ENCODE data around the gene MYBPHL. TPM values are rescaled to one million over a fixed set of nuclear protein-coding genes. Genes with fewer than 3 reads are reported as not detected.

The MYBPHL gene
- polyA plus RNA-seq, 1 experiment = not detected

DNA sequence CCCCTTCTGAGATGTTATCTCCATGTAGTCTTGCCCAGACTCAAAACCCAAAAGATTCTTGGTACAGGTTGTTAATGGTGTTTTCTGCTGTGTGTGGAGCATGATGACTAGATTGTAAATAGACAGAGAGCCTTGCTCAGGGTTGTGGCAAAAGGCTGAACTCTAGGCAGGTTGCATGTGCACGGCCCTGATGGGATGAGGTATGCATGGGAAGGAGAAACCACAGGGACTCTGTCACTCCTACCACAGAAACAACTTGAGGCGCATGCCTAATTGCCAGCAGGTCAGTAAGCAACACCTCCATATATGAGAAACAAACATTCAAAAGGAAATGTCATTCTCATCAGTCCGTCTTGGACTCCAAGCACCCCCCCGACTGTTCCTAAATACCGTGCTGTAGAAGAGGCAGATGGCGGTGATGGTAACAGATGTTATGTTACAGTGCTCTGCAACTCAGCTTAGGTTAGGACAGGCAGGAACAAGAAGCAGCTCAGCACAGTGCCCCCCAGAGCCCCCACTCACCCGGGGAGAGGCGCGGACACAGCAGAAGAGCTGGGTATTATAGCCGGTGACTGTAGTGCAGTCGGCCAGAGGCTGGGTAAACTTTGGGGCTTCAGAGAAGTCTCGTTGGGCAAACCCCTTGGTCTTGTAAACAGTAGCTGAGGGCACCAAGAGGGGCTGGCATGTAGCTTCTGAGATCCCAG lies 10.9 kb downstream of the MYBPHL start:
- DNase-seq (ENCODE audit: low read depth, low spot score) = no peak
- no peaks in the 10 kb centered on the region; the same call in 1 of the 2 replicates for H3K9me3 ChIP-seq (ENCODE audit: control insufficient read depth, insufficient read depth, low read length)
- CTCF ChIA-PET = interaction anchor here (1.6 kb wide), 1 partner anchor 19 kb away, joined by 9 read pairs; no protein-coding TSS in a partner anchor
- H3K27me3 ChIP-seq (ENCODE audit: control insufficient read depth, insufficient read depth, low read length) = no peaks in the 10 kb centered on the region
- H3K4me3 ChIP-seq (ENCODE audit: low read depth, low read length) = no peak overlapping the region
- TF ChIP-seq, protein P1, sequence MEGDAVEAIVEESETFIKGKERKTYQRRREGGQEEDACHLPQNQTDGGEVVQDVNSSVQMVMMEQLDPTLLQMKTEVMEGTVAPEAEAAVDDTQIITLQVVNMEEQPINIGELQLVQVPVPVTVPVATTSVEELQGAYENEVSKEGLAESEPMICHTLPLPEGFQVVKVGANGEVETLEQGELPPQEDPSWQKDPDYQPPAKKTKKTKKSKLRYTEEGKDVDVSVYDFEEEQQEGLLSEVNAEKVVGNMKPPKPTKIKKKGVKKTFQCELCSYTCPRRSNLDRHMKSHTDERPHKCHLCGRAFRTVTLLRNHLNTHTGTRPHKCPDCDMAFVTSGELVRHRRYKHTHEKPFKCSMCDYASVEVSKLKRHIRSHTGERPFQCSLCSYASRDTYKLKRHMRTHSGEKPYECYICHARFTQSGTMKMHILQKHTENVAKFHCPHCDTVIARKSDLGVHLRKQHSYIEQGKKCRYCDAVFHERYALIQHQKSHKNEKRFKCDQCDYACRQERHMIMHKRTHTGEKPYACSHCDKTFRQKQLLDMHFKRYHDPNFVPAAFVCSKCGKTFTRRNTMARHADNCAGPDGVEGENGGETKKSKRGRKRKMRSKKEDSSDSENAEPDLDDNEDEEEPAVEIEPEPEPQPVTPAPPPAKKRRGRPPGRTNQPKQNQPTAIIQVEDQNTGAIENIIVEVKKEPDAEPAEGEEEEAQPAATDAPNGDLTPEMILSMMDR (IDR thresholded peaks at IDR 0.05; ENCODE audit: low read depth, low read length) = no peak
- no peak overlapping the region for H3K27ac ChIP-seq (ENCODE audit: low read depth, low read length)
- POLR2A ChIA-PET = interaction anchor here (0.9 kb wide), 1 partner anchor 12 kb away, joined by 3 read pairs; no protein-coding TSS in a partner anchor

DNA sequence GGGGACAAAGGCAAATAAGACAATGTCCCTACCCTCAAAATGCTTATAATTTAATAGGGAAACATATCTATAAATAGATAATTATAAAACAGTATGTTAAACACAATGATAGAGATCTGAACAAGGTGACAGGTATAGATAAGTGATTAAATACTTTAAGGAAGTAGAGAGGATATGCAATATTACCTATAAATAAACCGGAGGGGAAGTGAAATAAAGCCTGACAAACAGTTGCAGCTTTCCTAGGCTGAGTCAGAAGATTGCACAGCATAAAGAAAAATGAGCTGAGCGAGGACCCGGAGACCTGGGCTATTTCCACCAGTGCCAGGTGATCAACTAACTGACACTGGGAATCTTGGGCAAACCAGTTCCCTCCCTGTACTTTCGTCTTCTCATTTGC lies 12.3 kb downstream of the MYBPHL start:
- Histone ChIP-seq H3K27ac (ENCODE audit: low read depth, low read length) (no peak overlapping the region), H3K9me3 (ENCODE audit: control insufficient read depth, insufficient read depth, low read length) (no peaks in the 10 kb centered on the region; the same call in 1 of the 2 replicates), H3K4me3 (ENCODE audit: low read depth, low read length) (no peak overlapping the region), H3K27me3 (ENCODE audit: control insufficient read depth, insufficient read depth, low read length) (no peaks in the 10 kb centered on the region)
- no peak for DNase-seq (ENCODE audit: low read depth, low spot score)
- ChIA-PET CTCF (no interaction called here), POLR2A (no interaction called here)
- TF ChIP-seq, protein P1 (IDR thresholded peaks at IDR 0.05; ENCODE audit: low read depth, low read length) = no peak

DNA sequence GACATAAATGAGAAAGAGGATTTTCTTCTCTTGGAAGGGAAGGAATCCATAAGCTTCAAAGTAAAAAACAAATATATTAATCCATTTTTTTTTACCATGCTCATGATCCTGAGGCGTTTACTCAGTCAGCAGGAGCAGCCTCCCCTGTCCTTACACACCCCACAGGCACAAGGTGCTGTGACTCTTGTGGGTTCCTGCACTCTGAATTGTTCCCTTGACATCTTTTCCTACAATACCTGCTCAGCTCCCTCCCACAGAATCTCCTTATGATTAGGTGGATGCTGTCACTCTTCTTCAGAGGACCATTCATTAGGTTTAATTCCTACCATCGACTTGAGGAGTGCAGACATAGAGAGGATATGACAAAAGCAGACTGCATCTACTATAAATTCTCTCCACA lies 13.8 kb downstream of the MYBPHL start:
- CTCF ChIA-PET = interaction anchor here (0.5 to 0.8 kb wide), 3 partner anchors 14 to 160 kb away, joined by 3 to 6 read pairs (median 4); no protein-coding TSS in a partner anchor
- DNase-seq (ENCODE audit: low read depth, low spot score) = no peak
- Histone ChIP-seq H3K27me3 (ENCODE audit: control insufficient read depth, insufficient read depth, low read length) (peaks cover 2% of the 10 kb centered on the region), H3K9me3 (ENCODE audit: control insufficient read depth, insufficient read depth, low read length) (no peaks in the 10 kb centered on the region; the same call in 1 of the 2 replicates), H3K4me3 (ENCODE audit: low read depth, low read length) (no peak overlapping the region), H3K27ac (ENCODE audit: low read depth, low read length) (no peak overlapping the region)
- POLR2A ChIA-PET = no interaction called here
- TF ChIP-seq, protein P1 (IDR thresholded peaks at IDR 0.05; ENCODE audit: low read depth, low read length) = no peak

GRCh38 chr1:109292364-109292763 lies 14.4 kb downstream of the MYBPHL start:
- ChIA-PET CTCF (interaction anchor here (0.8 kb wide), 1 partner anchor 14 kb away, joined by 3 read pairs; no protein-coding TSS in a partner anchor), POLR2A (no interaction called here)
- Histone ChIP-seq H3K9me3 (ENCODE audit: control insufficient read depth, insufficient read depth, low read length) (no peaks in the 10 kb centered on the region; the same call in 1 of the 2 replicates), H3K4me3 (ENCODE audit: low read depth, low read length) (no peak overlapping the region), H3K27me3 (ENCODE audit: control insufficient read depth, insufficient read depth, low read length) (peaks cover 2% of the 10 kb centered on the region), H3K27ac (ENCODE audit: low read depth, low read length) (no peak overlapping the region)
- TF ChIP-seq, protein P1 (IDR thresholded peaks at IDR 0.05; ENCODE audit: low read depth, low read length) = no peak
- no peak for DNase-seq (ENCODE audit: low read depth, low spot score)

- H3K9me3 ChIP-seq (ENCODE audit: control insufficient read depth, insufficient read depth, low read length) = no peaks in the 10 kb centered on the region
- peaks cover 2% of the 10 kb centered on the region for H3K27me3 ChIP-seq (ENCODE audit: control insufficient read depth, insufficient read depth, low read length)
- no peak overlapping the region for H3K27ac ChIP-seq (ENCODE audit: low read depth, low read length)
- ChIA-PET POLR2A (no interaction called here), CTCF (no interaction called here)
- no peak for DNase-seq (ENCODE audit: low read depth, low spot score)
- TF ChIP-seq, protein P1 (IDR thresholded peaks at IDR 0.05; ENCODE audit: low read depth, low read length) = no peak
- no peak overlapping the region for H3K4me3 ChIP-seq (ENCODE audit: low read depth, low read length)
Observed at GRCh38 chr1:109290998-109291397, 15.8 kb downstream of the MYBPHL start.
